Kidney (tissue), 14 donors: ENCODE results near the gene GABARAP. TPM values are rescaled to one million over a fixed set of nuclear protein-coding genes. Genes with fewer than 3 reads are reported as not detected.

Source experiments
- DNase-seq, 5 donors: peaks; one replicate each; pipeline ENCODE4 v3.0.0-alpha.2; 2013 to 2020
- FAIRE-seq: peaks from 2 replicates; lab custom pipeline; 2012; peaks lifted over from hg19 to GRCh38; lab: Jason Lieb, UNC
- H3K27ac ChIP-seq, 2 donors: one replicate each; pipeline ENCODE4 v1.7.0; 2013; ENCODE audit warnings: low read depth in 2 of 2, low read length in 2 of 2, inconsistent platforms in 1 of 2
- H3K27me3 ChIP-seq: one replicate; pipeline ENCODE4 v1.7.1; 2013; ENCODE audit warnings: low read length, inconsistent platforms; ENCODE audit not compliant: control insufficient read depth, insufficient read depth
- H3K36me3 ChIP-seq, 3 donors: one replicate each; pipeline versions ENCODE4 v1.7.0 to v1.7.1; 2013; ENCODE audit warnings: low read length in 3 of 3, control low read depth in 1 of 3, inconsistent platforms in 1 of 3; ENCODE audit not compliant: insufficient read depth in 3 of 3, control insufficient read depth in 2 of 3
- H3K4me1 ChIP-seq, 3 donors: one replicate each; pipeline versions ENCODE4 v1.7.0 to v1.7.1; 2013; ENCODE audit warnings: low read length in 3 of 3, inconsistent platforms in 1 of 3, low read depth in 1 of 3; ENCODE audit not compliant: control insufficient read depth in 2 of 3, insufficient read depth in 2 of 3
- H3K4me3 ChIP-seq, 3 donors: one replicate each; pipeline versions ENCODE4 v1.7.0 to v1.8.1; 2013; ENCODE audit warnings: low read length in 3 of 3, control low read depth in 1 of 3, inconsistent platforms in 1 of 3
- H3K9ac ChIP-seq, 3 donors: one replicate each; pipeline versions ENCODE4 v1.7.0 to v1.7.1; 2013; ENCODE audit warnings: low read length in 3 of 3, control low read depth in 1 of 3, inconsistent platforms in 1 of 3
- H3K9me3 ChIP-seq, 3 donors: one replicate each; pipeline versions ENCODE4 v1.7.0 to v1.7.1; 2013; ENCODE audit warnings: low read length in 3 of 3, control low read depth in 1 of 3, inconsistent platforms in 1 of 3; ENCODE audit not compliant: control insufficient read depth in 2 of 3, insufficient read depth in 1 of 3
- CTCF ChIP-seq: IDR thresholded peaks from 3 replicates; pipeline ENCODE4 v1.5.1; 2012; ENCODE audit warnings: mild to moderate bottlenecking, moderate library complexity, borderline replicate concordance; ENCODE audit not compliant: insufficient read depth; ENCODE audit errors: extremely low read depth
- intact Hi-C: fragments of 100-400 bp; cut with DNase I; formaldehyde crosslinking; loops from one replicate; pipeline ENCODE4 v1.11.1; 2022
- polyA plus RNA-seq: library from polyadenylated mRNA; stranded (reverse); fragments of 350-450 nt; fragmentation: Illumina TruSeq; extraction: RNeasy Lipid Tissue Mini Kit (QIAGEN cat#74804); gene quantifications from one replicate; pipeline ENCODE4 v1.2.3, GENCODE V29; 2014; ENCODE audit warnings: low read depth, low replicate concordance; ENCODE audit not compliant: insufficient read depth
- total RNA-seq: library from RNA; stranded (reverse); fragmentation: NEBNext Ultra II Directional; extraction: Animal tissue kit (Norgen Biotek cat#: 25700); gene quantifications from one replicate; pipeline ENCODE4 v1.2.1, GENCODE V29; 2021
- donor health status: control.
- donor health status: control.
- donor health status: control.
- donor health status: control.
- donor health status: control.
- donor health status: DM: yes; HTN: yes; CAD: no.
- donor health status: Normal renal cell carcinoma (clear cell type).

GABARAP gene
- total and polyA plus RNA-seq, 2 donors from 2014 or later, result 477 to 1,483 TPM

GRCh38 chr17:7205561-7205960 lies 36.7 kb downstream of the GABARAP start:
- no peak for TF ChIP-seq CTCF
- Histone ChIP-seq H3K27ac (no peak overlapping the region), H3K4me3 (peak overlapping the region in 2 of 3 donors; percentile 58 to 67), H3K36me3 (peaks cover 0 to 9% (median 0%) of the 10 kb centered on the region in 3 donors), H3K9ac (peak overlapping the region in 2 of 3 donors; percentile 26 to 75), H3K9me3 (no peaks in the 10 kb centered on the region), H3K4me1 (no peaks in the 10 kb centered on the region), H3K27me3 (no peaks in the 10 kb centered on the region)
- intact Hi-C loops, result no loop called here
- DNase-seq, result peak in 1 of 5 donors; percentile 50
- FAIRE-seq, result no peak

- DNase-seq (peak; percentile 91 to 96 (median 95)), FAIRE-seq (no peak)
- H3K4me3 ChIP-seq, result peak overlapping the region; percentile 52 to 67 (median 58)
- peaks cover 0 to 9% (median 0%) of the 10 kb centered on the region in 3 donors for H3K36me3 ChIP-seq
- TF ChIP-seq CTCF, result no peak
- H3K9me3 ChIP-seq, result no peaks in the 10 kb centered on the region
- no peaks in the 10 kb centered on the region for H3K4me1 ChIP-seq
- intact Hi-C loops, result no loop called here
- no peak overlapping the region for H3K27ac ChIP-seq
- no peaks in the 10 kb centered on the region for H3K27me3 ChIP-seq
- H3K9ac ChIP-seq, result peak overlapping the region; percentile 26 to 75 (median 38)
These were observed 37.3 kb downstream of the GABARAP start for GRCh38 chr17:7204828-7205461.

- intact Hi-C loops, result no loop called here
- FAIRE-seq, result no peak
These were observed 37.9 kb downstream of the GABARAP start for GRCh38 chr17:7204336-7204735.

More at GRCh38 chr17:7204336-7204735, 37.9 kb downstream of the GABARAP start:
- Histone ChIP-seq H3K4me3 (peak overlapping the region in 1 of 3 donors; percentile 67), H3K27me3 (no peaks in the 10 kb centered on the region), H3K4me1 (no peaks in the 10 kb centered on the region), H3K9me3 (no peaks in the 10 kb centered on the region), H3K36me3 (peaks cover 0 to 9% (median 0%) of the 10 kb centered on the region in 3 donors), H3K27ac (no peak overlapping the region), H3K9ac (no peak overlapping the region)
- peak in 1 of 5 donors; percentile 82 for DNase-seq
- TF ChIP-seq CTCF, result no peak
